HEK293T (cell line): ENCODE results near the gene GTF3C2.

Experiments
- BHLHE40 ChIP-seq: fragments of 450-650 bp; IDR thresholded peaks from 2 replicates; pipeline ENCODE4 v1.6.1; 2016; ENCODE audit warnings: mild to moderate bottlenecking, moderate library complexity, borderline replicate concordance
- ELF4 ChIP-seq: fragments of 450-650 bp; IDR thresholded peaks from 2 replicates; pipeline ENCODE4 v1.6.1; 2017; ENCODE audit warnings: antibody characterized with exemption
- FOXA1 ChIP-seq: fragments of 450-650 bp; IDR thresholded peaks from 2 replicates; pipeline ENCODE4 v1.6.1; 2016; ENCODE audit warnings: mild to moderate bottlenecking
- FOXK2 ChIP-seq: fragments of 450-650 bp; IDR thresholded peaks from 2 replicates; pipeline ENCODE4 v1.6.1; 2016; ENCODE audit warnings: mild to moderate bottlenecking
- FOXM1 ChIP-seq: fragments of 450-650 bp; IDR thresholded peaks from 2 replicates; pipeline ENCODE4 v1.6.1; 2017; ENCODE audit warnings: mild to moderate bottlenecking, borderline replicate concordance
- L3MBTL2 ChIP-seq: fragments of 450-650 bp; conservative IDR thresholded peaks from 2 replicates; pipeline ENCODE4 v1.6.1; 2016; ENCODE audit warnings: mild to moderate bottlenecking
- LEF1 ChIP-seq: fragments of 450-650 bp; IDR thresholded peaks from 2 replicates; pipeline ENCODE4 v1.6.1; 2017; ENCODE audit warnings: mild to moderate bottlenecking, borderline replicate concordance
- NFRKB ChIP-seq: fragments of 450-650 bp; IDR thresholded peaks from 2 replicates; pipeline ENCODE4 v1.6.1; 2016; ENCODE audit warnings: mild to moderate bottlenecking, moderate library complexity
- PKNOX1 ChIP-seq: fragments of 450-650 bp; IDR thresholded peaks from 2 replicates; pipeline ENCODE4 v1.6.1; 2016
- SP1 ChIP-seq: fragments of 450-650 bp; IDR thresholded peaks from 2 replicates; pipeline ENCODE4 v1.6.1; 2017
- SUZ12 ChIP-seq: fragments of 450-650 bp; IDR thresholded peaks from 2 replicates; pipeline ENCODE4 v1.6.1; 2016; ENCODE audit warnings: mild to moderate bottlenecking
- TARDBP ChIP-seq: fragments of 450-650 bp; IDR thresholded peaks from 2 replicates; pipeline ENCODE4 v1.6.1; 2016
- ZNF384 ChIP-seq: fragments of 450-650 bp; IDR thresholded peaks from 2 replicates; pipeline ENCODE4 v1.6.1; 2016

GRCh38 chr2:27362678-27363420, 6.3 kb upstream of the GTF3C2 start:
- no peak for TF ChIP-seq FOXA1
- TF ChIP-seq SUZ12 = no peak
- TF ChIP-seq LEF1 = no peak
- TF ChIP-seq L3MBTL2 = no peak
- TF ChIP-seq ZNF384 = no peak
- TF ChIP-seq ELF4 = no peak
- no peak for TF ChIP-seq SP1
- TF ChIP-seq FOXM1 = no peak
- TF ChIP-seq PKNOX1 = no peak
- TF ChIP-seq FOXK2 = no peak
- TF ChIP-seq TARDBP = no peak
- no peak for TF ChIP-seq BHLHE40
- no peak for TF ChIP-seq NFRKB
